Right lobe of liver (tissue), 6 donors: ENCODE results near the gene BCAP31. TPM values are rescaled to one million over a fixed set of nuclear protein-coding genes. Genes with fewer than 3 reads are reported as not detected.

Source experiments
- ATAC-seq, 4 donors: fragments of 200-7000 bp; cut with Tn5 transposase; one replicate each; pipeline ENCODE4 v1.9.1; 2020; ENCODE audit warnings: mild to moderate bottlenecking in 4 of 4, moderate library complexity in 4 of 4
- DNase-seq, 3 donors: peaks; one replicate each; pipeline ENCODE4 v3.0.0-alpha.2; 2020
- H3K27ac ChIP-seq, 3 donors: fragments of 200-600 bp; one replicate each; pipeline ENCODE4 v1.8.0; 2022
- H3K27me3 ChIP-seq, 2 donors: fragments of 200-600 bp; one replicate each; pipeline ENCODE4 v1.8.0; 2022
- H3K36me3 ChIP-seq, 4 donors: fragments of 200-600 bp; sonication (generic) in 1 of 4; one replicate each; pipeline versions ENCODE4 v1.5.1 to v1.8.0; 2017 to 2022; ENCODE audit warnings: control low read depth in 1 of 4
- H3K4me1 ChIP-seq, 4 donors: fragments of 200-600 bp; sonication (generic) in 1 of 4; one replicate each; pipeline versions ENCODE4 v1.5.1 to v1.8.0; 2017 to 2022; ENCODE audit warnings: control low read depth in 1 of 4
- H3K4me3 ChIP-seq, 3 donors: fragments of 200-600 bp; one replicate each; pipeline ENCODE4 v1.8.0; 2022
- H3K9me3 ChIP-seq, 4 donors: fragments of 200-600 bp; sonication (generic) in 1 of 4; one replicate each; pipeline versions ENCODE4 v1.5.1 to v1.8.0; 2017 to 2022; ENCODE audit warnings: control low read depth in 1 of 4
- CTCF ChIP-seq, 4 donors: fragments of 200-600 bp in 3 of 4; fragments of 450-650 bp in 1 of 4; IDR thresholded peaks; one replicate each; pipeline versions ENCODE4 v1.5.1 to v1.8.0; 2016 to 2022; ENCODE audit warnings: antibody characterized with exemption in 4 of 4, mild to moderate bottlenecking in 2 of 4
- POLR2A ChIP-seq: fragments of 450-650 bp; IDR thresholded peaks from one replicate; pipeline ENCODE4 v1.6.1; 2017; ENCODE audit warnings: antibody characterized with exemption, mild to moderate bottlenecking
- WGBS: methylation state at CpG from one replicate; pipeline ENCODE4 v1.1.6; 2018; ENCODE audit warnings: low coverage, low lambda C conversion rate; ENCODE audit not compliant: insufficient coverage; ENCODE audit errors: missing lambda C conversion rate; 5-methylcytosine and 5-hydroxymethylcytosine counted together
- intact Hi-C, 2 donors: fragments of 100-400 bp; cut with DNase I; formaldehyde crosslinking; loops; one replicate each; pipeline versions ENCODE4 v1.11.2 to v1.14.1; 2022
- total RNA-seq, 6 experiments: library from RNA; depleted of rRNA in 2 of 6; stranded (reverse); fragments of >200 nt in 2 of 6; fragmentation: NEBNext Ultra II Directional in 3 of 6; extraction: Animal tissue kit (Norgen Biotek cat#: 25700) in 3 of 6; gene quantifications; one replicate each; pipeline versions ENCODE4 v1.1.0 to v1.2.4, GENCODE V29; 2016 to 2023
- donor health status: DM: no; HTN: yes; CAD: no.
- donor health status: DM: no; HTN: no; CAD: no.
- donor health status: DM: no; HTN: no; CAD: no.
- donor health status: DM: no; HTN: yes; CAD: no.
- donor health status: DM: no; HTN: yes; CAD: no.

BCAP31 gene
- total RNA-seq, 6 experiments from 2014 or later: 100 to 126 (median 107) TPM

GRCh38 chrX:153768311-153769157 lies 44.3 kb upstream of the BCAP31 start:
- H3K27me3 ChIP-seq: no peaks in the 10 kb centered on the region
- WGBS: 100% methylated on average over 1 of the region's 22 CpGs
- no peaks in the 10 kb centered on the region for H3K4me1 ChIP-seq
- intact Hi-C loops: loop anchor here in 1 of 2 donors (5.0 kb wide), 1 partner anchor 179 kb away; no protein-coding TSS in a partner anchor
- H3K9me3 ChIP-seq: no peaks in the 10 kb centered on the region
- no peak overlapping the region for H3K4me3 ChIP-seq
- DNase-seq: peak in 2 of 3 donors; percentile 23 to 27
- H3K36me3 ChIP-seq: no peaks in the 10 kb centered on the region
- no peak for ATAC-seq
- H3K27ac ChIP-seq: no peak overlapping the region
- TF ChIP-seq CTCF (IDR thresholded peaks at IDR 0.05): no peak
- TF ChIP-seq POLR2A: no peak

GRCh38 chrX:153767674-153768055 lies 43.5 kb upstream of the BCAP31 start:
- intact Hi-C loops: loop anchor here in 1 of 2 donors (5.0 kb wide), 1 partner anchor 180 kb away; no protein-coding TSS in a partner anchor
- H3K27me3 ChIP-seq: no peaks in the 10 kb centered on the region

GRCh38 chrX:153766871-153767673 lies 42.9 kb upstream of the BCAP31 start:
- no peak overlapping the region for H3K4me3 ChIP-seq
- H3K4me1 ChIP-seq: no peaks in the 10 kb centered on the region
- H3K27ac ChIP-seq: no peak overlapping the region
- intact Hi-C loops: loop anchor here in 1 of 2 donors (5.0 kb wide), 1 partner anchor 180 kb away; no protein-coding TSS in a partner anchor
- no peak for ATAC-seq
- TF ChIP-seq POLR2A: no peak
- no peak for TF ChIP-seq CTCF (IDR thresholded peaks at IDR 0.05)
- no peaks in the 10 kb centered on the region for H3K27me3 ChIP-seq
- H3K9me3 ChIP-seq: no peaks in the 10 kb centered on the region
- peak; percentile 17 to 56 (median 29) for DNase-seq
- no peaks in the 10 kb centered on the region for H3K36me3 ChIP-seq
- WGBS: 69% methylated on average over 10 of the region's 56 CpGs

More at GRCh38 chrX:153767674-153768055, 43.5 kb upstream of the BCAP31 start:
- ATAC-seq: no peak
- Histone ChIP-seq H3K27ac (no peak overlapping the region), H3K36me3 (no peaks in the 10 kb centered on the region), H3K4me1 (no peaks in the 10 kb centered on the region), H3K9me3 (no peaks in the 10 kb centered on the region), H3K4me3 (no peak overlapping the region)
- peak in 2 of 3 donors; percentile 10 to 23 for DNase-seq
- no CpG with 5 or more reads among the region's 20 CpGs for WGBS
- TF ChIP-seq POLR2A (no peak), CTCF (IDR thresholded peaks at IDR 0.05) (no peak)

- WGBS: 55% methylated on average over 20 of the region's 21 CpGs
- ATAC-seq (peak in 1 of 4 donors; percentile 21), DNase-seq (peak; percentile 27 to 51 (median 30))
- TF ChIP-seq CTCF (IDR thresholded peaks at IDR 0.05): no peak
- TF ChIP-seq POLR2A: no peak
- no peaks in the 10 kb centered on the region for H3K9me3 ChIP-seq
- no peaks in the 10 kb centered on the region for H3K36me3 ChIP-seq
- no peaks in the 10 kb centered on the region for H3K4me1 ChIP-seq
- intact Hi-C loops: loop anchor here in 1 of 2 donors (5.0 kb wide), 1 partner anchor 181 kb away; no protein-coding TSS in a partner anchor
- no peak overlapping the region for H3K27ac ChIP-seq
- no peaks in the 10 kb centered on the region for H3K27me3 ChIP-seq
- H3K4me3 ChIP-seq: no peak overlapping the region
These were observed 42.1 kb upstream of the BCAP31 start for GRCh38 chrX:153766098-153766817.
